HG02884 (cell line): ENCODE data around the gene TRIM27.
"Not testable (repeated sequence)": the region's sequence is repeated elsewhere in the genome, so short reads cannot be mapped to it uniquely, and the experiment has no call there.

Experiments used
- ATAC-seq: cut with Tn5 transposase; IDR thresholded peaks from one replicate; pipeline ENCODE4 v1.9.1; 2021; ENCODE audit warnings: mild to moderate bottlenecking, moderate library complexity; ENCODE audit not compliant: unreplicated experiment

TRIM27 gene

DNA sequence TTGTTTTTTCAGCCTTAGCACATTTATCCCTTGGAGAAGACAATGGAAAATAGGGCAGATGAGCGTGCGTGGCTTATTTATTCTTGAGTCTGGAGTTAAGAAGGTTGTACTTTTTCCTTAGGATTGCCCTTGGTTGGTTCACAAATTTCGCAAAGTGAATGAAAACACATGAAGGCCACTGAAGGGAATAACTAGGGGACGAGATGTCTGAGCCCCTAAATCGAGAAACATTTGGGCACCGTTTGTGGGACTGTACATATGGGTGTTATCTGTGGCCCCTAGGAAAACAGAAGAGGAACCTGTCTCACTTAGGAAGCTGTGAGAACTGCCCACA, 19.4 kb upstream of the TRIM27 start:
- no peak for ATAC-seq

DNA sequence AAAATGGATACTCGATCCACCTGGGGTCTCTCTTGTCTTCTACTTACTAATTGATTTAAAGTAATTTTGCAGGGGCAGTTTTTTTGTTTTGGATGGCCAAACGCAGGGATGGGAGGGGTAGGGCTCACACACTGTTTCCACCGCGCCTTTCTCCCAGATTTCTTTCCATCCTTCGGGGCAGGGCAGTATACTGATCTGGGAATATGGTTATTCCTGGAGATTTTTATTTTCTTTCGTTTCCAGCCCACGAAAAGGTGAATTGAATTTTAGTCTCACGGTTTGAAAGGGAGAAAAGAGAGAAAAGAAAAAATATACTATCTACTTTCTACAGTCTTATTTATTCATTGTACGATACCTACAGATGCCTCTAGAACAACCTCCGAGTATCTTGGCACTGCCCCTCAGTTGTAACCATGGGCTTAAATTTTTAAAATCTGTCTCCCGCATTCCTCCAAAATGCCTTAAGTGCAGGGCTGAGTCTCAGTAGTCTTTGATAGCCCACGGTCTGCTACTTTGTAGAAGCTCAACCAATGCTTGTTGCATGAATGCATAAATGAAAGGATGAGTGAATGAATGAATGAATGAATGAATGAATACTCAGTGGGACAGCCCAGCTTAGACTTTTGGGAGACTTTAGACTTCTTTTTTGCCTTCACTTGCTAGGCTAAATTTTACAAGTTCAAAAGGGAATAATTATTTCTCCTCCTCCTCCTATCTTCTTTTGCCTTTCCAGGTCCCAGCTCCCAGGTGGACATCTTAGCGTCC, 18.1 kb upstream of the TRIM27 start:
- no peak for ATAC-seq

DNA sequence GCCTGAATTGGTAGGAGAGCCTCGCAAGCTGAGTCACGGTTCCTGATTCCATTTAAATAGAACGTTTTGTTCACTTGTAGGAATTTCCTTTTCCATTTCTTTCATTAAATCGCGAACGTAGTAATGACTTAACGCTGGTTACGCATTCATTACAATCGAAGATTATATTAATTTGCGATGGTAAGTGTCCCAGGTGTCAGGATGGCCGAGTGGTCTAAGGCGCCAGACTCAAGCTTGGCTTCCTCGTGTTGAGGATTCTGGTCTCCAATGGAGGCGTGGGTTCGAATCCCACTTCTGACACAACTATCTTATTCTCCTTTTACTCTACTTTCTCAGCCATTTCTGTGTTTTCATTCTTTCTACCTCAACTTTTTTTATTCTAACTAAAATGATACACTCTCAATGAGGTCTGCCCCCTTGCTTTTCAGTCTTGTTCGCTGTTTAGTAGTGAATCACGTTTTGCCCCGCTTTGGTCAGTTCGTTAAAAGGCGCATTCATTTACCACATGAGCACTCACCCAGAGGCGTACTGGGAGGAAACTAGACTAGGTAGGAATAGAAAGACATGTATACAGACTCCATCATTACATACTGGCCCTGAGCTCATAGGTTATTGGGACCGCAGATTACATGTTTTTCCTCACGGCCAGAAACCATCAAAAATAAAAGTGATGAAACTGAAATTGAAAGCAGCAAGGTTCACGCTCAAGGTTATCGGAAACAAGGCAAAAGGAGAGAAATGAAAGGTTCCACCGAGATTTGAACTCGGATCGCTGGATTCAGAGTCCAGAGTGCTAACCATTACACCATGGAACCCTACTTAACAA, 17.3 kb upstream of the TRIM27 start:
- peak; percentile 57 for ATAC-seq

DNA sequence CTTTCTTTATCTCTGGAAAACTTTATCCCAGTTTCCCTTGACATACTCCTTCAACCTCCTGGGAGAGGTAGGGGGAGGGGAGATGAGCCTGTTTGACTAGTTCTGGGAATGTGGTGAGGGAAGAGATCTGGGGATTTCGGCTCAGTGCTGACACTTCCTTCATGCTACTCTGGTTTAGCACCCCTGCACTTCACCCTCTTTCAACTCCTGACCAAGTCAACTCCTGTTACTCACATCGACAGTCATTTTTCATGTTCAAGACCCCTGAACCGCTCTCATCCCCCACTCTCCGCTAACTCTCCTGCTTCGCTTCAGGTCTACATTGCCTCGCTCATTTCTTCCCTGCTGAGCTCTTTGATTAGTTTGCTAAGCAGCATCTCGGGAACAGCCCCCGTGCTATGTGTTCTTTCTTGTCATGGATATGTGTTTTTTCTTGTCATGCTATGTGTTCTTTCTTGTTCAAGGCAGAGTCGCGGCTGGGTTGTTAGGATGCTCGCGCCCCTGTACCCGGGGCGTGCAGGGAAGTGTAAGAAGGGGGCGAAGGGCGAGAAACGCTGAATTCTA, 16.6 kb upstream of the TRIM27 start:
- no peak for ATAC-seq

DNA sequence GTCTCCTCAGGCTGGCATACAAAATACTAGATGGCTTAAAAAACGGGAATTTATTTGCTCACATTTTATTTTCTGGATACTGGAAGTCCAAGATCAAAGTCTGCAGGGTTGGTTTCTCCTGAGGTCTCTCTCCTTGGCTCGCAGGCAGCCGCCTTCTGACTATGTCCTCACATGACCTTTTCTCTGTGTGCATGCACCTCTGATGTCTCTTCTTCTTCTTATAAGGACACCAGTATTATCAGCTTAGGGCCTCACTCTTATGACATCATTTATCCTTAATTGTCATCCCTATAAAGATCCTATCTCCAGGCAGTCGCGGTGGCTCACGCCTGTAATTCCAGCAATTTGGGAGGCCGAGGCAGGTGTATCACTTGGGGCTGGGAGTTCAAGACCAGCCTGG, 9.3 kb upstream of the TRIM27 start:
- ATAC-seq = no peak

DNA sequence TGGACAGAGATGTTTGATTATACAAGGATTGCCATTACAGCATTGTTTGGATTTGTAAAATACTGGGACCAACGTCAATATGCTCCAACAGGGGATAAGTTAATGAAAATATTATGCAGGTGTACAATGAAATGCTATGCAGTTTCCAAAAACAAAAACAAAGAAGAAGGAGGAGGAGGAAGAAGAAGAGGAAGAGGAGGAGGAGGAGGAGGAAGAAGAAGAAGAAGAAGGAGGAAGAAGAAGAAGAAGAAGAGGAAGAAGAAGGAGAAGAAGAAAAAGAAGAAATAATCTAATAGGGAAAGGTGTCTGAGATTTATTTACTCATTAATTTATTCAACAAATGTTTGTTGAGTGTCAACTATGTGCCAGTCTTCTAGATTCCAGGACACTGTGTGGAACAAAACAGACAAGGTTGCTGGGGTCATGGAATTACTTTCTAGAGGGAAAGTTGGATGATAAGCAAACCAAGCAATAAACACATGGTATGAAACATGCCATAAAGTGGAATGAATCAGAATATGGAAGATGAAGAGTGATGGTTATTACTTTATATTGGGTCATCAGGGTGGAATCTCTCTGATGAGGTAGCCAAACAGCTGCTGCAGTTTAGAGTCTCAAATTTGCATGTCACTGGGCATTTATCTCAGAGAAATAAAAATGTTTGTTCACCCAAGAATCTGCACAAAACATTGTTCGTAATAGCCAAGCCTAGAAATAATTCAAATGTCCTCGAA, 6.3 kb upstream of the TRIM27 start:
- no peak for ATAC-seq

DNA sequence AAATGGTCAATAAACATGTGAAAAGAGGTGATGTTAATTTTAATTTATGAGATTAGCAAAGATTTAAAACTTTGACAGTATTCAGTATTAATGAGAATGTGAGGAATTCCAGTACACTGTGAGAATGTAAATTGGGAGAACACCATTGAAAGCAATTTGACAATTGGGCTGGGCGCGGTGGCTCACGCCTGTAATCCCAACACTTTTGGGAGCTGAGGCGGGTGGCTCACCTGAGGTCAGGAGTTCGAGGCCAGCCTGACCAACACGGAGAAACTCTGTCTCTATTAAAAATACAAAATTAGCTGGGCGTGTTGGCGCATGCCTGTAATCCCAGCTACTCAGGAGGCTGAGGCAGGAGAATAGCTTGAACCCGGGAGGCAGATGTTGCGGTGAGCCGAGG, 5.6 kb upstream of the TRIM27 start:
- not testable (repeated sequence) for ATAC-seq

DNA sequence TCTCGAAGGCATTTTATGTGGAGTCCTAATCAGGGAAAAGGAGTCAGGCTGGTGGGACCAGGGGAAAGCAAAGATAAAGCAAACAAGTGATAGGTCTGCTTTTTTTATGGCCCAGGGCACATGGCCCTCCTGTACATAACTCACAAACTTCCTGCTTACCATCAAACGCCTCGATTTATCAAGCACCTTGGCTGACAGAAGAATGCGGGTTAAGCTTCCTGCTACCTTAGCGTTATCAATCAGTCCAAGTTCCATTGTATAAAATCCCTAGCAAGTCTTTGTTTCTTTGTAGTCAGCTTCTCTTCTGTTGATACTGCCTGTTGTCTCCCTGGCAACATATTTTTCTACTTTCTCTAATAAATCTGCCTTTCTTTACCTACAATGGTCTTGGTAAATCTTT, 4.1 kb upstream of the TRIM27 start:
- ATAC-seq = no peak

DNA sequence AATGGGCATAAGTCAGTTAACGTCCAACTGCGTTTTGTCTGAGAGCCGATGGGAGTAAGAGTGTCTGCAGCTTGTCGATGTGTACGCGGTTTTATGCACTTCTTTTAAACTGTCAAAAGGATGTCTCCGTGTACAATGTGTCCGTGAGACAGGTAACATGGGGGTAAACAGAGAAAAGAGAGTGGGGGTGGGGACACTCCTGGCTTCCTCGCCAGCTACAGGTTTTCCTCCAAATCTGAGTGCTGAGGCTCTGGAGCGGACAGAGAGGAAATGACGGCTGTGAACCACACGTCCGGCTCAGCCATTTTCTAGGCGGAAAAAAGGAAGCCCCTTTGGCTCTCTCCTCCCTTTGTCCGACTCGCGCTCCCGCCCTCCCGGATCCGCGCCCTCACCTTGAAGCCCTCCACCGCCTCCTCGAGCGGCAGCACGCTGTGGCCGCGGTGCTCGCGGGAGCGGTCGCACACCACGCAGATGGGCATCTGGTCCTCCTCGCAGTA, 916 bp downstream of the TRIM27 start:
- ATAC-seq = peak; percentile 30

DNA sequence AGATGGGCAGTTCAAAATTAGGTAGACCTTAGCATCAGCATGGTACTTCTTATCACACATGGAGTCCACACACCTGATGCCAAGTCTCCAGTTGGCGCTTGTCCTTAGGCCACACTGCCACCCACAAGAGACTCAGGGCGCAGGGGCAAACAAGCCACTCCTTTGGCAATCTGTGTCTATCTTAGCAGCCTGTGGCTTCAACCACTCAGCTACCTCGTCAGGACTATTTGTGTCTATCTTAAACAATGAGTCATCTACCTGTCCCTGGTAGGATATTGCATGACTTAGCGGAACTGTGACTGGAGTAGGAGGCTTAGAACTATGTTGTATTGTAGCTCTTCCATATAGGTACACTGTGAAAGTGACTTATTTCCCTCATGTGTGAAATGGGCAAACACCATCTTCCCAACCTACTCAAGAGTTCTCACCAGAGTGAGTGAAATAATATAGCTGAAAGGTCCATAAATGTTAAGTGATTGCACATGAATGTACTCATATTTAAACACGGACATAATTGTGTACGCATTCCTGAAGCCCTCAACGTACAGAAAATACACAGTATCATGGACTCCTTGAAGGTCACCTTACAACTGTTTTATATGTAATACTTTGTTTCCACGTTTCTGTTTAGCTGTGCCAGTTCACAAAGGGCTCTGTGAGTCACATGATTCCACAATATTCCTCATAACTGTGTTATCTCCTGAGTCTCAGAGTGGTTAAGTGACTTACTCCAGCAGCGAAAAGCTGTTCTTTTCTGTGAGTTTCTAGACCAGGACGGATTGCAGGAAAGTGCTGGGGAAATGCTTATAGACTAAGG, 1.6 kb downstream of the TRIM27 start:
- ATAC-seq = no peak

DNA sequence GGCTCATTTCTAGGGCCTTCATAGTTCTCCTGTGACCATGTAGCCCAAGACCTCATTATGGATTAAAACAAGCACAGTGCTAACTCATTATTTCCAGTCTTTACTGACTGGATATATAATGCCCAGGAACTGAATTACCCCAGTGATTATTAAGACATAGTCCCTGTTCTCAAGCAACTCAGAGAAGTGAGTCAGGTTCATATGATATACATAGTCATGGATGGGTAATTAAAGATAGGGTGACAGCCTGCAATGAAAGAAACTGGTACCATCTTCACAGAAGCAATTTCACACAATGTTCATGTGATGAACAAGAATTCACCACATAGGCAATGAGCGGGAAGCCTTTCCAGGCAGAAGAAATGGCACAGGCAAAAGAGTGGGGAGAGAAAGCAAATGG, 3.5 kb downstream of the TRIM27 start:
- no peak for ATAC-seq

DNA sequence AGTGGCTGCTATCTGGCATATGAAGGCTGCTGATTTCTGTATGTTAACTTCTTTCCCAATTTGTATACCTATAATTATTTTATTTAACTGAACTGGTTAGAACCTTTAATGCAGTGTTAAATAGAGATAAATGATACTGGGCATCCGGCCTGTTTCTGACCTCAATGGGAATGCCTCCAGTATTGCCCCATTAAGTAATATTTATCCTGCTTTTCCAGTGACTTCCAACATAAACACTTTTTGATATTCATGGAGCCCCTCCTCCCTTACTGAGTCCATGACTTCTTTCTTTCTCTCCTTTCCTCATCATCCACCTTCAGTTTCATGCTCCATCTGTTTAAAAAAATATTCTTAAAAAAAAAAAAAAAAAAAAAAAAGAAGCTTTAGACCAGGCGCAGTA, 8.8 kb downstream of the TRIM27 start:
- no peak for ATAC-seq

DNA sequence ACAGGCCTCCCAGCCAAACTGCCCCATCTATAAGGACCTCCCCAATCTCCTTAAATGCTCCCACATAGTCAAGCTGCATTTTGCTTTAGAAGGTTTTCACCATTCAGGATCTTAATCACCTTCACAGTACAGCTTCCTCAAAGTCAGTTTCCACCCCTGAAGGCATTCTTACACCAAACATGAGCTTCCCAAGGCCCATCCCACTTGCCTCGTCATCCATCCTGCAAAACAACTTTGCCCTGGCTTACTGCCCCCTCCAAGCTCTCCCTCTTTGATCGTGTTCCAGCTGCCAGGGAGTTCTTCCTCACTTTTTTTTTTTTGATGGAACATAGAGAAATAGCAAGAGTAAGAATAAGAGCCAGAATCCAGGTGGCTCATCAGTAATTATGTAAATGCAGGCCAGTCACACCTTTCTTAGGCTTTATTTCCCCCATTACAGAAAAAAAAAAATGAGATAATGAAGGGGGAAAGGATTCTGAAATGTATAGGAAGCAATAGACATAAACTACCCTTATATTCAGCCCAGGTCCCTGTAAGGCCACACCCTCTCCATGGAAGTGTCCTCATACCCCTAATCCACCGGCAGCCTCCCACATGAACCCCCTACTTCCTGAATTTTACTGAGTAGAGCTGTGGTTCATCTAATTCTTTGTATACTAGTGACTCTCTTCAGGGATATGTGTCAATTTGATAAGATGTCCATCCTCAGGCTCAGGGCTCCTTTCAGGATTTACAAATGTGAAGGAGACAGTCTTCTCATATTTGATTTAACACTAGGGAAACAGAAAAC, 12.7 kb downstream of the TRIM27 start:
- no peak for ATAC-seq

DNA sequence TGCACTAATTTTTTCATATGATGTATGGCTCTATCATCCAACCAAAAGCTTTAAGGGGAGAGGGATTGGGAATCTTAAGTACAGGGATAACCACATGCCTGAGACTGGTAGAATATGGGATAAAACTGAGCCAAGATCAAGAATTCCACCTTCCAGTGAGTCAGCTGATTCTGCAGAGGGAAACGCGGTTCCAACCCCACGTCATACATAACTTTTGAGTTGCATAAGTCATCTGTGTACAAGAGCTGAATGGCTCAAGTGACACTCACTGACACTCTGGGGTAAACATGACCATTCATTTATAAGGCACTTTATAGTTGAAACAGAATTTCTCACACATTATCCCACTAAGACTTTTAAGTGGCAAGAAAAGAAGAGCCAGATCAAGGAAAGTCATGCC, 16.4 kb downstream of the TRIM27 start:
- ATAC-seq = no peak

DNA sequence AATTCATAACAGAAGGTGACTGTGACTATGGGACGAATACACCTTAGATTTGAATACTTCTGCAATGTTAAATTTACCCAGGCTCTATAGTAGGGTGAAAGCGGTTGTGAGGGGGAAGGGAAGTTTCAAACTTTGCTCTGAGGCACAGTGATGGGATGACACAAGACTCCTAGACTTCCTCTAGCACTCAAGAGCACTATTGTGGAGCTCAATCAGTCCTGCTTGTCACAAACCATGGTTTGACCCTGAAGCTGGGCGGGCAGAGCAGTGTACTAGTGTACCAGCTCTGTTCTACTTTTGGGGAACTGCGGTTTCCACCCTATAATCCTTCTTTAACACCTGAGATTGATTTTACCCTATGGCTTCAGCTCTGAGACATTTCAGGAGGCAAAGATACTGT, 17.1 kb downstream of the TRIM27 start:
- no peak for ATAC-seq

DNA sequence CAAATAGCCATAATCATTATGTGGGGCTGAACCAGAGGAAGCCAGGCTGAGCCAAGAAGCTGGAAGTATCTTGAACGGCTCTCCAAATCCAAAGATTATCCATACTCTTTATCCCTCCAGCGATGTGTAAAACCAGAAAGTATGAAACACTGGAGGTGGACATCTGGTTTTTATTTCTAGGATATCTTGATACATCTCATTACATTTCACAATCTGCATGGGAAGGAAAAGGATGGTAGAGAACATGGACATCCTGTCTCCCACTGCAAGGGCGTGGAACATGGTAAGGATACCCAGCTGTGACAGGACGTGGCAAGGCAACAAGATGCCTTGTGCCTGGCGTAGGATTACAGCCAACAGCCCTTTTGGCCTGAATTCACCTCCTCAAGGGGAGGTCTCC, 20.1 kb downstream of the TRIM27 start:
- ATAC-seq = no peak

DNA sequence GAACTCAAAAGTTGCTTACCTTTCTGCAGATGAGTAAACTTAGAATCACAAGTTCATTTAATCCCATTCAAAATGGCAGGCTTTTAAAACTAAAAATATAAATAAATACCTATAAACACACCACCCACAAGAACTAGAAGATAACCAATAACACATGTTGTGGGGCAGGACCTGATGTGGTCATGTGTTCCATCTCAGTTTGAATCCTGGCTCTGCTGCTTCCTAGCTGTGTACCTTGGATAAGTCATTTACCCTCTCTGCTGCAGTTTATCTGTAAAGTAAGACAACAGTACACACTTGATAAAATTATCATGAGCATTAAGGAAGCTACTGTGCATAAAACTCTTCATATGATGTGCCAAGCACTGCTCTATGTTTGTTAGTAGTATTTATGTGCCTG, 22.0 kb downstream of the TRIM27 start:
- no peak for ATAC-seq

DNA sequence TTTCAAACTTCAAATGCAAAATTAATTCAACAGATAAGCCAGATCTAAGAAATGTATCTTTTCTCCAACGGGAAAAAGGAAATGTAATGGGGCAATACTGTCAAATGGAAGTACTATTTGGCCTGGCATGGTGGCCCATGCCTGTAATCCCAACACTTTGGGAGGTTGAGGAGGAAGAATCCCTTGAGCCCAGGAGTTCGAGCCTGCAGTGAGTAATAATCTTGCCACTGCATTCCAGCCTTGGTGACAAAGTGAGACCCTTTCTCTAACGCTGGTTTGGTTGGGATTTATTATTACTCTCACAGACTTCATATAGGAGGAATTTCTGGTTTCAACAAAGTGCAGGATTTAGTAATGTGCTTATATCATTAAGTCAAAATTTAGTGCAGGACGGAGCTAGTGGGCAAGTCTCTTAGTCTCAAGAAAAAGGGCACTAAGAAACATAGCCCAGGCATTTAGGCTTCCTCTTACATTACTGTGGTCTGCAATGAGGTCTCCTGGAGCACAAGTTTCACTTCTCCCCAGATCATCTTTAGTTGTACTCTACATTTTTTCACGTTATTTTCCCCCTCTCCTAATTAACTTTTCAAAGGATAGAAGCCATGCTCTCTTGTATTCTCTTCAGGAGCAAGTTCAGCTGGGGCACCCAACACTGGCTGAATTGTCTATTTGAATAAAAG, 23.1 kb downstream of the TRIM27 start:
- ATAC-seq = no peak

DNA sequence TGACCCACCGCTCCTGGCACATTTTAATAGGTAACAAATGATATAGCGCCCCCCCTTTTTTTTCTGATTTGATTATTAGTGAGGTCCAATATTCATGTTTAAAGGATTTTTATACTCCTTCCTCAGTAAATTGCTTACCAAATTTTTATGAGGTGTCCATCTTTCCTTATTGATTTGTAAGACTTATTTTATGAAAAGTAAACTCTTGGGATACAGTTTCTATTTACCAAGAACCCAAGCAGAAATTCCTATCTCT, 25.1 kb downstream of the TRIM27 start:
- ATAC-seq = no peak

DNA sequence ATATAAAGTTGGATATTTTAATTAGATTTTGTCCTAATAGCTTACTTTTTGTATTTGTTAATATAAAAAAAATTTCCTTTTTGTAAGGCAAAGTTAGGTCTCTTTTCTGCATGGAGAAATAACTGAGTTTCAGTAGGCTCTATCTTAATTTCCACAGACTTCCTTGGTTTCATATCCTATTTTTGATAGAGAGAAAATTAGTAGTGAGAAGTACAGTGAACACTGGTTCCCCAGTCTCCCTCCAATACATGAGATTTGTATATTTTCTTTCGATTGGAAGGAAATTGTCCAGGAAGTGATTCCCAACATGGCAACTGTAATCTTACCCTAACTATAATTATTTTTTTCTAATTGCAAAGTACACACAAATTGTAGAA, 26.4 kb downstream of the TRIM27 start:
- ATAC-seq = no peak
